Mucosa of gallbladder (tissue), 1 donor: ENCODE results near the gene TCF21. TPM values are rescaled to one million over a fixed set of nuclear protein-coding genes. Genes with fewer than 3 reads are reported as not detected.
"Not testable (repeated sequence)": the region's sequence is repeated elsewhere in the genome, so short reads cannot be mapped to it uniquely, and the experiment has no call there.

Experiments
- DNase-seq: peaks from one replicate; pipeline ENCODE4 v3.0.0-alpha.2; 2020; ENCODE audit warnings: low spot score
- total RNA-seq: library from RNA; stranded (reverse); gene quantifications from one replicate; pipeline ENCODE4 v1.2.1, GENCODE V29; 2021
- donor health status: DM: no; HTN: no; CAD: no.

Gene TCF21
- total RNA-seq, 1 donor from 2014 or later: 10.9 TPM

DNA sequence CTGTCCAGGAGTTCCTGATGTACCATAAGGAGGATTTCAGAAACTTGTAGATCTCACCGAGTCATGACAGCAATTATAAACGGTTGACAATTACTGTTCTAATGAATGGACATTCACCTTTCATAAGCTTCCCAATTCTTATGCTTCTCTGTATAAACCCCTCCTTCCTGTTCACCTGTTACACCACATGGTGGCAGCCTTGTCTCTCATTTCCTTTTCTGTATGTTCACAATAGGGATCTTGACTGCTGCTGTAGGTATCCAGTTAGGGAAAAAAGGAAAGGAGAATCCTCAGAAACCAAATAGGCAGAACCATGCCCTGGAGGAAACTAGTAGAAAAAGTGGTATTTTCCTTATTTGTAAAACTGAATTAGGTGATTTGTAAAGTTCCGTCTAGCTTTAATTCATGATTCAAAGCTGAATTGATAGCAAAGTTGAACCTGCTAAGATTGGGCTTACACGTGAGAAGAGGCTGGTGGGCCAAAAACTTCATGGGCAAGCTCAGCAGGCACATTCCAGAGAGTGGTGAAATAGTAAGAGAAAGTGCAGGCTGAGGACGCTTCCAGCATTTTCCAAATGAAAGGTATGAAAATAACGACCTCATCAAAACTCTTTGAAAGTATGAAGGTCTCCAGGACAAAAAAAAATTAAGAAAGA lies 35.2 kb downstream of the TCF21 start:
- peak; percentile 79 for DNase-seq

DNA sequence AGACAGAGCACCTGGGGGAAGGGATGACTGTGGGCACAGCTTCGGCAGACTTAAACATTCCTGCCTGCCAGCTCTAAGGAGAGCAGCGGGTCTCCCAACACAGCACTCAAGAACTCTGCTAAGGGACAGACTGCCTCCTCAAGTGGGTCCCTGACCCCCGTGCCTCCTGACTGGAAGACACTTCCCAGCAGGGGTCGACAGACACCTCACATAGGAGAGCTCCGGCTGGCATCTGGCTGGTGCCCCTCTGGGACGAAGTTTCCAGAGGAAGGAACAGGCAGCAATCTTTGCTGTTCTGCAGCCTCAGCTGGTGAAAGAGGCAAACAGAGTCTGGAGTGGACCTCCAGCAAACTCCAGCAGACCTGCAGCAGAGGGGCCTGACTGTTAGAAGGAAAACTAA lies 42.3 kb downstream of the TCF21 start:
- DNase-seq: not testable (repeated sequence)

DNA sequence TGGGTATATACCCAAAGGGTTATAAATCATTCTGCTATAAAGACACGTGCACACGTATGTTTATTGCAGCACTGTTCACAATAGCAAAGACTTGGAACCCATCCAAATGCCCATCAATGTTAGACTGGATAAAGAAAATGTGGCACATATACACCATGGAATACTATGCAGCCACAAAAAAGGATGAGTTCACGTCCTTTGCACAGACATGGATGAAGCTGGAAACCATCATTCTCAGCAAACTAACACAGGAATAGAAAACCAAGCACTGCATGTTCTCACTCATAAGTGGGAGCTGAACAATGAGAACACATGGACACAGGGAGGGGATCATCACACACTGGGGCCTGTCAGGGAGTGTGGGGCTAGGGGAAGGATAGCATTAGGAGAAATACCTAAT lies 47.4 kb downstream of the TCF21 start:
- DNase-seq: not testable (repeated sequence)

DNA sequence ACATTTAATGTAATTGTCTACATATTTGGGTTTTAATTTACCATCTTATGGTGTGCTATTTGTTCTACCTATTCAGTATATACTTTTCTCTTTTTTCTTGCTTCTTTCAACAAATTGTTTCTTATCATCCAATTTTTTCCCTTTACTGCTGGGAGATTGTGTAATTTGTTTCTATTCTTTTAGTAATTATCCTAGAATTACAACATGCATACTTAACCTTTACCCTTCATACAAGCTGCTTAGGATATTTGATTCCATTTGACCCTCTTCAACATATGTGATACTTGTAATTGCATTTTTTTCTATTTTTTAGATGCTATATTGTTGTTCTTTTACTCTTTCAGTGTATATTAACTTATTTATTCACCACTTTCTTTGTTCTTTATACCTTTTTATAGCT lies 49.0 kb downstream of the TCF21 start:
- DNase-seq: no peak

DNA sequence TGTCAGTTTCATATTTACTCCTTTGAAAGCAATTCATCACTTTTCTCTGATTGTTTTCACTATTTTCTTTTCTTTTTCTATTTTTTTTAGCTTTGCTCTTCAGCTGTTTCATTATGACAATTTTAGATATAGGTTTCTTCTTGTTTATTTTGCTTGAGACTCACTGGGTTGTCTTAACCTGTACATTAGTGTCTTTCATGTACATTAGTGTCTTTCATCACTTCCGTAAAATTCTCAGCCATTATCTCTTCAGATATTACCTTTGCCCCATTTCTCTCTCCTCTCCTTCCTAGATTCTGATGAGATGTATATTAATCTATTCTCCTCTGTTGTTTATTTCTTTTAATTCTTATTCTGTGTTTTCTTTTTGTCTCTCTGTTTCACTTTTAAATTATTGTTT lies 49.6 kb downstream of the TCF21 start:
- no peak for DNase-seq

DNA sequence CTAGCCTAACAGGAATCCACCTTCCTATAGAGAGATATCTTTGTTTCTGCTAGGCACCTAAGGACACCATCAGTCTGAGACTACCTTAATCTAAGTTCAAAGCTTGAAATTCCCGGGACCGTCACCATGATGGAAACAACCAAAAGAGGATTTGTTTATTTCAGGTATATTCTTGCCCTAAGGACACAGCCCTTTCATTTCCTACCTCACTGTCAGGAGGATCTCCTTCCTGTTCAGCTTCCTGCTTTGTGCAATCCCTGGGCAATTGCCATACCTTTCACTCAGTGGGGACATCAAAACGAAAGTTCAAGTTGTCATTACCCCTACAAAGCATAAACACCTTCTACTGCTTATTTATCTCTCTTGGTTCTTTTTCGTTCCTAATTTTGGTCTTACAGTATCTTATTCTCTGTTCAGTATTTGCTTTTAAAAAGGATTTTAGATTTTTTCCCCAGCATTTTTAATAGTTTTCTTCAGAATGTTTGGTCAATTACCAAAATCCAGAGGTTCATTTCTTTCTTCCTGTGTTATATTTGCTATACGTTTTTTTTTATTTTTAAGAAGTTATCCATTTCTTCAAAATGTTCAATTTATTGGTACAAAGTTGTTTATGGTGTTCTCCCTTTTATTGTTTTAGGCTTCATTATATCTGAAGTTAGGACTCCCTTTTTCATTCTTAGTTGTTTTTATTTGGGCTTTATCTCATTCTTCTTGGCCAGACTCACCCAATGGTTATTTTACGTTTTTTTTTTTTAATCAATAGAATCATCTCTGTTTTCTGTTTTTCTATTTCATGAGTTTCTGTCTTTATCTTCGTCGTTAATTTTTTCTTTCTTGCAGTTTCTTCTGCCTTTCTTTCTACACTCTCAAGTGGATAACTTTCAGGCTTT lies 51.1 kb downstream of the TCF21 start:
- DNase-seq: no peak

Other genes with a start within 250 kb of the TCF21 start
- gene TBPL1, start 64.1 kb downstream of the TCF21 start, total RNA-seq: 24.5 TPM
- 10.8 TPM for gene SLC2A12, start 163.5 kb downstream of the TCF21 start, total RNA-seq